ENCODE results near the gene BDKRB2. TPM values are rescaled to one million over a fixed set of nuclear protein-coding genes. Genes with fewer than 3 reads are reported as not detected.

Gene BDKRB2
- total RNA-seq, 1 donor from 2014 or later = not detected

DNA sequence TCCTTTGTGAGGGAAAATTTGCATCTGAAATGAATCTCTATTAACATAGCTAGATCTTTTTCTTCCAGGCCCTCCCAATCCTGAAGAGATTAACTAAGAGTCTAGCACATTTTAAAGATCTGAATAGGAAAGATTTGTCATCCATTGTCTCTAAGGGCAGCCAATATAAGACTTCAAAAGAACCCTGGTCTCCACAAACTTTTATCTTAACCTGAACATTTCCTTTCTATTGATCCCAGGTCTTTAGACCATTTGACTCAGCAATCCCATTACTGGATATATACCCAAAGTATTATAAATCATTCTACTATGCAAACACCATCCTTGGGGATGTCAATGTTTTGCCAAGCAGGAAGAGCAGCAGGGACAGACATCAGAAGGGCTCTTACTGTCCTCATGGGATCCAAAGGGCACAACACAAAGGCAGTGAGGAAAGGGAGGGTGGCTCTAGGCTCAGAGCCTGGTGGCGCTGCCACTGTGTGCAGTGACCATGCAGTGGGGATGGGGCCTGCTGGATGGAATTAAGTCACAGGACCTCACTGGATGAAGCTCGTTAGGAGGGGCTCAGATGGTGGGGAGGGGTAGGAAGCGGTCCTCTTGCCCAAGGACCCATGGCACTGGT is 12.7 kb upstream of the BDKRB2 start:
- intact Hi-C loops (cut with micrococcal nuclease) = no loop called here
- POLR2A ChIA-PET = no interaction called here
- CTCF ChIA-PET = no interaction called here
- Mint-ChIP-seq H3K4me3 (no peak overlapping the region), H3K27me3 (peaks cover 19% of the 10 kb centered on the region), H3K36me3 (ENCODE audit: low read depth) (no peaks in the 10 kb centered on the region), H3K9me3 (no peaks in the 10 kb centered on the region), H3K27ac (no peak overlapping the region), H3K4me1 (no peaks in the 10 kb centered on the region)
- DNase-seq = no peak
- no peak for TF ChIP-seq CTCF (IDR thresholded peaks at IDR 0.05)
- no peak for ATAC-seq (ENCODE audit: low read depth)

DNA sequence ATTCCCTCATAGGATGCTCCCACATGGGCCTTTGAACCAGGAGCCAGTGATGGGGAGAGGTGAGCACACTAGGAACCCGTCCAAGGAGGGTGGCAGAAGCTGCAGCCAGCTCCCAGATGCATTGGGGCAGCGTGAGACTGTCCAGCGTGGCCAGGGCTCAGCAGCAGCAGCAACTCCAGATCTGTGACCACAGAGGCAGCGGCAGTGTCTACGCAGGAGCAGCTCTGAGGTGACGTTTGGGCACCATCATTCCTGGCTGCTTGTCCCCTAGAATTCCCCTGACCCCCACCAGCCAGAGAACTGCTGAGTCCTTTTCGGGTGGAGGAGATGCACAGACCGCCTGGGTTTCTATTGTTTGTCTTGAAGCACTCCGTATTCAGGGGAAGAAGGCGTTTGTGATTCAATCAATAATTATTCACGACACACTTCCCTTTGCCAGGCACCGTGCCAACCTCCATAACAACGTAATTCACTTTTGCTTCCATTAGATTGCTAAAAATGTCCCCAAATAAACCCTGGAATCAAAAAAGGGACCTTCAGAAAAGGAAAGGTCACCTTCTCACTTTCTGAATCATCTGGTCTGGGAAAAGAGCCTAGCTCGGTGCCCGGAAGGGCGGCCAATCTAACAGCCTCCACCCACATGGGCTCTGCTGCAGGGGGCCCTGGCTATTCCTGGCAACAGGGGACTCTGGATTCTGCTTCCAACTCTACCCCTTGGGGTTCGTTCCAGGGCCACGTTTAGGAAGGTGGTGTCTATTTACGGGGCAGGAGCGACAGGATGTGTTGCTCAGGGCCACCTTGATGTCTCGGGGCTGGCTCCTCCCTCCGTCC is 11.4 kb upstream of the BDKRB2 start:
- Mint-ChIP-seq H3K27ac (no peak overlapping the region), H3K4me3 (no peak overlapping the region), H3K4me1 (no peaks in the 10 kb centered on the region), H3K27me3 (peaks cover 17% of the 10 kb centered on the region), H3K36me3 (ENCODE audit: low read depth) (no peaks in the 10 kb centered on the region), H3K9me3 (no peaks in the 10 kb centered on the region)
- no peak for ATAC-seq (ENCODE audit: low read depth)
- no peak for TF ChIP-seq CTCF (IDR thresholded peaks at IDR 0.05)
- CTCF ChIA-PET = no interaction called here
- DNase-seq = no peak
- intact Hi-C loops (cut with micrococcal nuclease) = no loop called here
- POLR2A ChIA-PET = no interaction called here

DNA sequence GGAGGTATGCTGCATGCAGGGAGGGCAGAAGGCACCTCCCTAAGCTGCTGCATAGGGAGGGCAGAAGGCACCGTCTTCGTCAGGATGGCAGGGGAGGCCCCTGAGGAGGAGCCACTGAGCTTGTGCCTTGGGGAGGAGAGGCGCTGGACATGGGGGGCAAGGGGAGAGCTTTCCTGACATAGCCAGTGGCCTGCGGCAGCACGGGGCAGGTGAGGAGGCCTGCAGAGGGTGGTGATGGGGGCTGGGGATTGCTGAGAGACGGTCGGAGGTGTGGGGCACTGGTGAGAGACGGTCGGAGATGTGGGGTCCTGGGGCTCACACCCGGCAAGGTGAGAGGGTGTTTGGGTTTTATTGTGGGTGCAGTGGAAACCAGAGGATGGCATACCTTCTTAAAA is 10.4 kb upstream of the BDKRB2 start:
- intact Hi-C loops (cut with micrococcal nuclease) = no loop called here
- POLR2A ChIA-PET = no interaction called here
- DNase-seq = no peak
- CTCF ChIA-PET = no interaction called here
- H3K9me3 Mint-ChIP-seq = no peaks in the 10 kb centered on the region
- H3K4me3 Mint-ChIP-seq = no peak overlapping the region
- no peak overlapping the region for H3K27ac Mint-ChIP-seq
- H3K36me3 Mint-ChIP-seq (ENCODE audit: low read depth) = no peaks in the 10 kb centered on the region
- no peak for TF ChIP-seq CTCF (IDR thresholded peaks at IDR 0.05)
- H3K27me3 Mint-ChIP-seq = peaks cover 20% of the 10 kb centered on the region
- no peak for ATAC-seq (ENCODE audit: low read depth)
- peaks cover 4% of the 10 kb centered on the region for H3K4me1 Mint-ChIP-seq

DNA sequence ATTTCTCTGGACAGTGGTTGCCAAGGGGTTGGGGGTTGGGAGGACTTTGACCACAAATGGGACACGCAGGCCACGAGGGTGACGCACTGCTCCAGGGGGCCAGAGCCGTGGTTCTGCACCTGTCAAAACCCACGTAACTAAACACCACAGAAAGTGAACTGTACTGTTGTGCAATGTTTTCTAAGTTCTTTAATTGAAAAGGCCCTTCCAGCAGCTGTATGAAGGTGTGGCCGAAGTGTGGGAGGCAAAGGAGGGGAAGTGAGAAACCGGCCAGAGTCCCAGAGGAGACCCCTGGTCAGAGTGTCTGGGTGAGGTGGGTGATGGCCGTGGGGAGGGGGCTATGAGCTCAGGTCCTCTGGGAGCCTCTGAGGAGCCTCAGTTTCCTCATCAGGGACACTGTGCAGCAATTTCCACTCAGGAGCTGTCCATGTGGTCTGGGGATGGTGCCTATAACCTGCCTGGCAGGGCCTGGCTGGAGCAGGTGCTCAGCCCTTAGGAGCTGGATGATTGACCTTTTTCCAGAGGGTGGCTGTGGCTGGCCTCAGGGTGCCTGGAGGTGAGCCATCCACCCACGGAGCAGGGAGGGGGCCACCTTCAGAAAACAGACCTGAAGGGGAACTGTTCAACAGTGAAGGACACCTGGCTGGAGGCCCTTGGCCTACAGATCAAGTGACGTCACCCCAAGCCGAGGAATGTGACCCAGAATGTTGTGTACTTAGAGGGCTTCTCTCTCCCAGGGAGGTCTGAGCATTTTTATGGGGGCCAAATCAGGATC is 9.8 kb upstream of the BDKRB2 start:
- no peak overlapping the region for H3K27ac Mint-ChIP-seq
- H3K27me3 Mint-ChIP-seq = peaks cover 20% of the 10 kb centered on the region
- H3K36me3 Mint-ChIP-seq (ENCODE audit: low read depth) = no peaks in the 10 kb centered on the region
- H3K4me1 Mint-ChIP-seq = peaks cover 4% of the 10 kb centered on the region
- ChIA-PET POLR2A (interaction anchor here (0.5 kb wide), 1 partner anchor 173 kb away, joined by 4 read pairs; no protein-coding TSS in a partner anchor), CTCF (no interaction called here)
- no peaks in the 10 kb centered on the region for H3K9me3 Mint-ChIP-seq
- DNase-seq (no peak), ATAC-seq (ENCODE audit: low read depth) (no peak)
- TF ChIP-seq CTCF (IDR thresholded peaks at IDR 0.05) = no peak
- H3K4me3 Mint-ChIP-seq = no peak overlapping the region
- intact Hi-C loops (cut with micrococcal nuclease) = no loop called here

Measured in activated B cell treated with CpG ODN at 0.5 μM for 24 hours (primary cell).